ENCODE measurements around the gene ZER1.

Gene ZER1

GRCh38 chr9:128743421-128743820, 28.3 kb downstream of the ZER1 start:
- H4K20me1 ChIP-seq (ENCODE audit: insufficient read depth): no peaks in the 10 kb centered on the region
- no peak overlapping the region for H3K9ac ChIP-seq
- H3K79me2 ChIP-seq (ENCODE audit: insufficient read depth, low read depth): no peaks in the 10 kb centered on the region
- no peaks in the 10 kb centered on the region for H3K4me1 ChIP-seq (ENCODE audit: low read depth, poor library complexity, severe bottlenecking)
- no peak overlapping the region for H2AFZ ChIP-seq (ENCODE audit: low read depth)
- no peaks in the 10 kb centered on the region for H3K36me3 ChIP-seq (ENCODE audit: insufficient read depth)
- no peak overlapping the region for H3K4me2 ChIP-seq
- no peaks in the 10 kb centered on the region for H3K27me3 ChIP-seq (ENCODE audit: insufficient read depth, low read depth)
- no peak for TF ChIP-seq CTCF (conservative IDR thresholded peaks at IDR 0.05; ENCODE audit: low read depth, low read length)
- no peak overlapping the region for H3K4me3 ChIP-seq (IDR thresholded peaks at IDR 0.05; ENCODE audit: insufficient read depth, low read depth, low read length)
- no peak overlapping the region for H3K27ac ChIP-seq

- H3K36me3 ChIP-seq (ENCODE audit: insufficient read depth): no peaks in the 10 kb centered on the region
- no peaks in the 10 kb centered on the region for H3K4me1 ChIP-seq (ENCODE audit: low read depth, poor library complexity, severe bottlenecking)
- H3K9ac ChIP-seq: no peak overlapping the region
- no peaks in the 10 kb centered on the region for H3K27me3 ChIP-seq (ENCODE audit: insufficient read depth, low read depth)
- no peak overlapping the region for H3K4me3 ChIP-seq (IDR thresholded peaks at IDR 0.05; ENCODE audit: insufficient read depth, low read depth, low read length)
- no peak overlapping the region for H2AFZ ChIP-seq (ENCODE audit: low read depth)
- H3K4me2 ChIP-seq: no peak overlapping the region
- H3K27ac ChIP-seq: no peak overlapping the region
- no peaks in the 10 kb centered on the region for H3K79me2 ChIP-seq (ENCODE audit: insufficient read depth, low read depth)
- H4K20me1 ChIP-seq (ENCODE audit: insufficient read depth): no peaks in the 10 kb centered on the region
- TF ChIP-seq CTCF (conservative IDR thresholded peaks at IDR 0.05; ENCODE audit: low read depth, low read length): no peak
Observed at GRCh38 chr9:128742401-128742800, 29.3 kb downstream of the ZER1 start.

- Histone ChIP-seq H3K27ac (no peak overlapping the region), H4K20me1 (ENCODE audit: insufficient read depth) (no peaks in the 10 kb centered on the region), H3K36me3 (ENCODE audit: insufficient read depth) (no peaks in the 10 kb centered on the region), H3K4me1 (ENCODE audit: low read depth, poor library complexity, severe bottlenecking) (peaks cover 5% of the 10 kb centered on the region), H3K27me3 (ENCODE audit: insufficient read depth, low read depth) (no peaks in the 10 kb centered on the region), H3K79me2 (ENCODE audit: insufficient read depth, low read depth) (no peaks in the 10 kb centered on the region), H2AFZ (ENCODE audit: low read depth) (no peak overlapping the region), H3K4me3 (IDR thresholded peaks at IDR 0.05; ENCODE audit: insufficient read depth, low read depth, low read length) (no peak overlapping the region), H3K4me2 (no peak overlapping the region), H3K9ac (no peak overlapping the region)
- no peak for TF ChIP-seq CTCF (conservative IDR thresholded peaks at IDR 0.05; ENCODE audit: low read depth, low read length)
Observed at GRCh38 chr9:128735373-128735772, 36.4 kb downstream of the ZER1 start.

- Histone ChIP-seq H3K79me2 (ENCODE audit: insufficient read depth, low read depth) (no peaks in the 10 kb centered on the region), H3K4me2 (no peak overlapping the region), H3K36me3 (ENCODE audit: insufficient read depth) (no peaks in the 10 kb centered on the region), H3K4me3 (IDR thresholded peaks at IDR 0.05; ENCODE audit: insufficient read depth, low read depth, low read length) (no peak overlapping the region), H3K9ac (no peak overlapping the region), H3K27ac (no peak overlapping the region), H3K27me3 (ENCODE audit: insufficient read depth, low read depth) (no peaks in the 10 kb centered on the region), H2AFZ (ENCODE audit: low read depth) (no peak overlapping the region), H3K4me1 (ENCODE audit: low read depth, poor library complexity, severe bottlenecking) (peaks cover 5% of the 10 kb centered on the region), H4K20me1 (ENCODE audit: insufficient read depth) (no peaks in the 10 kb centered on the region)
- TF ChIP-seq CTCF (conservative IDR thresholded peaks at IDR 0.05; ENCODE audit: low read depth, low read length): peak; percentile 51
Observed at GRCh38 chr9:128733256-128733655, 38.5 kb downstream of the ZER1 start.
